HepG2 (cell line): Measurements from ENCODE around the gene CLDN15. TPM values are rescaled to one million over a fixed set of nuclear protein-coding genes. Genes with fewer than 3 reads are reported as not detected.
A peak's percentile ranks its signal among the peaks of the same experiment; 100 is the strongest.

Experiments
- ATAC-seq: fragments of 200-7000 bp; cut with Tn5 transposase; 3 replicates; pipeline ENCODE4 v1.9.1; 2020; ENCODE audit warnings: mild to moderate bottlenecking, moderate library complexity
- BruUV-seq: library from RNA; stranded (reverse); fragments of 400-500 nt; replicated peaks from 2 replicates; lab custom pipeline; 2021; lab: Mats Ljungman, UMichigan
- CTCF ChIA-PET: fragments of 300-600 bp; formaldehyde crosslinking; extraction: SDS; loops from one replicate; lab custom pipeline; 2021; ENCODE audit warnings: low total read pairs, inconsistent platforms, low intra/inter-chr PET ratio; lab: Yijun Ruan, JAX
- POLR2A ChIA-PET: fragments of 350-600 bp; sonication (Branson Sonifier 250); formaldehyde crosslinking; loops from one replicate; lab custom pipeline; 2020; ENCODE audit warnings: antibody characterized with exemption, inconsistent platforms; lab: Yijun Ruan, JAX
- DNase-seq: peaks from one replicate; pipeline ENCODE4 v3.0.0-alpha.2; 2015; ENCODE audit warnings: low spot score
- FAIRE-seq: peaks from 3 replicates; lab custom pipeline; 2011; peaks lifted over from hg19 to GRCh38; lab: Jason Lieb, UNC
- H2AFZ ChIP-seq: one replicate; pipeline ENCODE4 v1.6.1; 2011; ENCODE audit warnings: low read length, inconsistent platforms
- H3K27ac ChIP-seq: fragments of 300-600 bp; 3 replicates; pipeline ENCODE4 v1.8.0; 2011; ENCODE audit warnings: mixed run types, mild to moderate bottlenecking, mixed read lengths, low read length, inconsistent platforms; ENCODE audit not compliant: insufficient read depth; ENCODE audit errors: extremely low read length
- H3K27me3 ChIP-seq, 2 experiments: fragments of 200-600 bp in 1 of 2; 2 replicates in 1 of 2; 3 replicates in 1 of 2; pipeline versions ENCODE4 v1.6.0 to v1.8.0; 2011; ENCODE audit warnings: low read length in 2 of 2, mild to moderate bottlenecking in 2 of 2, moderate library complexity in 2 of 2, inconsistent platforms in 1 of 2; ENCODE audit not compliant: insufficient read depth in 2 of 2, control insufficient read depth in 1 of 2
- H3K36me3 ChIP-seq, 2 experiments: fragments of 200-600 bp in 1 of 2; replicated peaks in 1 of 2; 2 replicates in 1 of 2; 3 replicates in 1 of 2; pipeline versions ENCODE4 v1.5.1 to v1.8.0; 2011; ENCODE audit warnings: low read length in 2 of 2, inconsistent platforms in 1 of 2; ENCODE audit not compliant: insufficient read depth in 2 of 2, control insufficient read depth in 1 of 2
- H3K4me1 ChIP-seq: 2 replicates; pipeline ENCODE4 v1.5.1; 2012; ENCODE audit warnings: low read length, inconsistent platforms; ENCODE audit not compliant: insufficient read depth
- H3K4me2 ChIP-seq: 2 replicates; pipeline ENCODE4 v1.6.0; 2011; ENCODE audit warnings: low read depth, low read length, inconsistent platforms
- H3K4me3 ChIP-seq, 3 experiments: fragments of 200-600 bp in 1 of 3; sonication (generic), shearing (Covaris generic) in 1 of 3; replicated peaks in 1 of 3; 2 replicates each; pipeline ENCODE4 v1.5.1; 2011 to 2016; ENCODE audit warnings: low read length in 3 of 3, inconsistent platforms in 2 of 3, low read depth in 2 of 3, mild to moderate bottlenecking in 2 of 3, control low read depth in 1 of 3, mixed read lengths in 1 of 3; ENCODE audit not compliant: insufficient read depth in 1 of 3
- H3K79me2 ChIP-seq: one replicate; pipeline ENCODE4 v1.6.1; 2011; ENCODE audit warnings: low read length, inconsistent platforms; ENCODE audit not compliant: insufficient read depth
- H3K9ac ChIP-seq: 2 replicates; pipeline ENCODE4 v1.6.0; 2011; ENCODE audit warnings: mild to moderate bottlenecking, low read depth, low read length, inconsistent platforms; ENCODE audit not compliant: insufficient read depth
- H3K9me3 ChIP-seq: 2 replicates; pipeline ENCODE4 v1.5.1; 2012; ENCODE audit warnings: mild to moderate bottlenecking, low read length
- H4K20me1 ChIP-seq: 2 replicates; pipeline ENCODE4 v1.6.0; 2011; ENCODE audit warnings: inconsistent platforms, mild to moderate bottlenecking, low read length, moderate library complexity; ENCODE audit not compliant: insufficient read depth
- BHLHE40 ChIP-seq: IDR thresholded peaks from 2 replicates; pipeline ENCODE4 v1.6.1; 2011; ENCODE audit warnings: low read length, improper control_type of control experiment
- HNRNPH1 ChIP-seq: fragments of 200-400 bp; formaldehyde crosslinking; optimal IDR thresholded peaks from 2 replicates; pipeline ENCODE3; 2017; ENCODE audit warnings: mild to moderate bottlenecking, low read depth, low read length
- KLF9 ChIP-seq: IDR thresholded peaks from 2 replicates; pipeline ENCODE4 v1.6.1; 2016; ENCODE audit warnings: low read depth
- MAFK ChIP-seq, 2 experiments: IDR thresholded peaks in 1 of 2; conservative IDR thresholded peaks in 1 of 2; 2 replicates each; pipeline ENCODE4 v1.6.1; 2011; ENCODE audit warnings: improper control_type of control experiment in 2 of 2, low read length in 2 of 2
- NRL ChIP-seq: sonication (generic); formaldehyde crosslinking; IDR thresholded peaks from 2 replicates; pipeline ENCODE4 v1.5.0; 2020; ENCODE audit warnings: missing genetic modification reagents, mild to moderate bottlenecking, moderate library complexity, borderline replicate concordance
- PRPF4 ChIP-seq: fragments of 200-400 bp; formaldehyde crosslinking; IDR thresholded peaks from 2 replicates; pipeline ENCODE4 v1.6.1; 2016; ENCODE audit warnings: low read length, low read depth; ENCODE audit not compliant: poor library complexity, severe bottlenecking
- RNF2 ChIP-seq: fragments of 450-650 bp; conservative IDR thresholded peaks from 2 replicates; pipeline ENCODE4 v1.6.1; 2016; ENCODE audit warnings: low read depth
- ZNF253 ChIP-seq: sonication (generic); formaldehyde crosslinking; IDR thresholded peaks from 2 replicates; pipeline ENCODE4 v1.8.0; 2022; ENCODE audit warnings: mild to moderate bottlenecking, missing genetic modification reagents, borderline replicate concordance
- ZNF274 ChIP-seq: sonication (generic); formaldehyde crosslinking; IDR thresholded peaks from 2 replicates; pipeline ENCODE4 v1.5.1; 2020; ENCODE audit warnings: mild to moderate bottlenecking, missing genetic modification reagents
- ZNF446 ChIP-seq: sonication (generic); formaldehyde crosslinking; IDR thresholded peaks from 2 replicates; pipeline ENCODE4 v1.5.0; 2020; ENCODE audit warnings: mild to moderate bottlenecking, missing genetic modification reagents
- ZNF567 ChIP-seq: sonication (generic); formaldehyde crosslinking; IDR thresholded peaks from 2 replicates; pipeline ENCODE4 v1.8.1; 2023; ENCODE audit warnings: mild to moderate bottlenecking, missing genetic modification reagents, borderline replicate concordance
- WGBS: methylation state at CpG from one replicate; pipeline ENCODE4 v1.1.6; 2017; ENCODE audit warnings: low lambda C conversion rate; 5-methylcytosine and 5-hydroxymethylcytosine counted together
- in situ Hi-C: cut with HindIII; loops from 2 replicates; pipeline ENCODE4 v1.10.0; 2017; ENCODE audit warnings: low pct_unique_long_range_greater_than_20kb; ENCODE audit not compliant: extremely low pct_ligation_motif_present
- intact Hi-C: fragments of 100-400 bp; cut with micrococcal nuclease; formaldehyde crosslinking; loops from one replicate; pipeline ENCODE4 v1.10.0; 2022; ENCODE audit not compliant: unreplicated experiment
- polyA plus RNA-seq, 8 experiments: library from polyadenylated mRNA; depleted of rRNA in 3 of 8; stranded (reverse) in 7 of 8; unstranded in 1 of 8; fragments of >200 nt; fragmentation: Illumina TruSeq in 4 of 8; extraction: Trizol in 4 of 8; gene quantifications; 2 replicates each; pipeline versions ENCODE4 v1.2.1 to v1.2.3, GENCODE V29; 2011 to 2016; ENCODE audit warnings: low read depth in 4 of 8, missing spikeins in 1 of 8, mixed read lengths in 1 of 8; ENCODE audit not compliant: insufficient read depth in 1 of 8
- total RNA-seq, 5 experiments: library from RNA; depleted of rRNA; stranded (reverse); fragments of >200 nt; fragmentation: Illumina TruSeq; extraction: Trizol; gene quantifications; 2 replicates each; pipeline ENCODE4 v1.2.3, GENCODE V29; 2016; ENCODE audit warnings: low read depth in 1 of 5
- TF ChIP-seq, protein P1 (sequence below): sonication (generic); formaldehyde crosslinking; IDR thresholded peaks from 2 replicates; pipeline ENCODE4 v1.8.0; 2022; ENCODE audit warnings: missing genetic modification reagents, mild to moderate bottlenecking, borderline replicate concordance
- TF ChIP-seq, protein P2 (sequence below): sonication (generic); formaldehyde crosslinking; IDR thresholded peaks from 2 replicates; pipeline ENCODE4 v1.5.0; 2020; ENCODE audit warnings: mild to moderate bottlenecking, missing genetic modification reagents

Gene CLDN15
- total and polyA plus RNA-seq, 2 of the 13 experiments (the other 11 are each of a cell fraction or from before 2014, with no cell fraction given): 7.1 to 17.8 TPM

DNA sequence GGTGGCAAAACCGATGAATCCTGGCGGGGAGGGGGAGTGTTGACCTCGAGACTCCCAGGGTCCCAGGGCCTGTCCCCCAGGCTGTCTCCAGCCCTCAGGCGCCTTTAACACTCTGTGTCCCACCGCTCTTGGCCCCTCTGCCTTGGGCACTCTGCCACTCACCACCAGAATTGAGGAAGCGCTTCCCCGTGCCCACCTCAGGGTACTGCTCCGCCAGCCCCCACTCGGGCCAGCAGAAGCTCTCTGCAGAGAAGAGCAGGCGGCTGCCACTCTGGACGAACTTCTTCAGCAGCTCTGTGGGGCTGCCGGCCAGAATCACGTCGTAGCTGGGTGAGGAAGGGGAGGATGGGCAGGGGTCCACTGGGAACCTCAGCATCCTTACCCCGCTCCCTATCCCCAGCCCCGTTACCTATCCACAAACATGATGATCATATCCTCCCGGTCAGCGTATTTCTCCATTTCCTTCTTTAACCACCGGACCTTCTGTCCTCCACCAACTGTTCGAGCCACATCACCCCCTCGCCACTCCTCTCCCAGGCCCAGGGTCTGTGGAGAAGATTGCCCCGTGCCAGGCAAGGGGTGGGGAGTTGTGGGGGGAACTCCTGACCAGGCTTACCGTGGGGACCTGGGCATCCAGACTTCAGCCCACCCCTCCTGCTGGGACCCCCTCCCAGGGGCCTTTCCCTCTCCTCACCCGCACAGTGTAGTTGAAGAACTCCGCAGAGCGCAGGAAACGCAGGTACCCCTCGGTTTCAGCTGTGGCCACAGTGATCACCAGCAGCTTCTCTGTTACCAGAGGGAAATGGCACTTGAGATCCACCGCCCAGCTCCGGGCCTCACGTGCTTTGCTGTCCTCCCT lies 21.4 kb downstream of the CLDN15 start:
- no peak for TF ChIP-seq ZNF446
- TF ChIP-seq ZNF274: no peak
- TF ChIP-seq, protein P1, sequence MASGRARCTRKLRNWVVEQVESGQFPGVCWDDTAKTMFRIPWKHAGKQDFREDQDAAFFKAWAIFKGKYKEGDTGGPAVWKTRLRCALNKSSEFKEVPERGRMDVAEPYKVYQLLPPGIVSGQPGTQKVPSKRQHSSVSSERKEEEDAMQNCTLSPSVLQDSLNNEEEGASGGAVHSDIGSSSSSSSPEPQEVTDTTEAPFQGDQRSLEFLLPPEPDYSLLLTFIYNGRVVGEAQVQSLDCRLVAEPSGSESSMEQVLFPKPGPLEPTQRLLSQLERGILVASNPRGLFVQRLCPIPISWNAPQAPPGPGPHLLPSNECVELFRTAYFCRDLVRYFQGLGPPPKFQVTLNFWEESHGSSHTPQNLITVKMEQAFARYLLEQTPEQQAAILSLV (CRISPR knock-in tag): peak; percentile 40; the same call in 1 of the 2 replicates
- TF ChIP-seq ZNF253 (CRISPR knock-in tag): 0 out of 2 replicates have a peak, but pooled peaks have one; percentile 16
- TF ChIP-seq, protein P2, sequence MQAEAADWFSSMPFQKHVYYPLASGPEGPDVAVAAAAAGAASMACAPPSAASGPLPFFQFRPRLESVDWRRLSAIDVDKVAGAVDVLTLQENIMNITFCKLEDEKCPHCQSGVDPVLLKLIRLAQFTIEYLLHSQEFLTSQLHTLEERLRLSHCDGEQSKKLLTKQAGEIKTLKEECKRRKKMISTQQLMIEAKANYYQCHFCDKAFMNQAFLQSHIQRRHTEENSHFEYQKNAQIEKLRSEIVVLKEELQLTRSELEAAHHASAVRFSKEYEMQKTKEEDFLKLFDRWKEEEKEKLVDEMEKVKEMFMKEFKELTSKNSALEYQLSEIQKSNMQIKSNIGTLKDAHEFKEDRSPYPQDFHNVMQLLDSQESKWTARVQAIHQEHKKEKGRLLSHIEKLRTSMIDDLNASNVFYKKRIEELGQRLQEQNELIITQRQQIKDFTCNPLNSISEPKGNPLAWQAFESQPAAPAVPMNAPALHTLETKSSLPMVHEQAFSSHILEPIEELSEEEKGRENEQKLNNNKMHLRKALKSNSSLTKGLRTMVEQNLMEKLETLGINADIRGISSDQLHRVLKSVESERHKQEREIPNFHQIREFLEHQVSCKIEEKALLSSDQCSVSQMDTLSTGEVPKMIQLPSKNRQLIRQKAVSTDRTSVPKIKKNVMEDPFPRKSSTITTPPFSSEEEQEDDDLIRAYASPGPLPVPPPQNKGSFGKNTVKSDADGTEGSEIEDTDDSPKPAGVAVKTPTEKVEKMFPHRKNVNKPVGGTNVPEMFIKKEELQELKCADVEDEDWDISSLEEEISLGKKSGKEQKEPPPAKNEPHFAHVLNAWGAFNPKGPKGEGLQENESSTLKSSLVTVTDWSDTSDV: 0 out of 2 replicates have a peak, but pooled peaks have one; percentile 25
- no peak for TF ChIP-seq KLF9 (CRISPR knock-in tag)
- TF ChIP-seq BHLHE40: 0 out of 2 replicates have a peak, but pooled peaks have one; percentile 8
- peak; percentile 23 for TF ChIP-seq PRPF4
- peak; percentile 20 for TF ChIP-seq HNRNPH1
- peak; percentile 14; the same call in 1 of the 2 replicates for TF ChIP-seq ZNF567
- TF ChIP-seq NRL (CRISPR knock-in tag): 0 out of 2 replicates have a peak, but pooled peaks have one; percentile 1
- TF ChIP-seq RNF2: no peak
- TF ChIP-seq MAFK (conservative IDR thresholded peaks at IDR 0.05 in 1 of 2, IDR thresholded peaks at IDR 0.05 in 1 of 2; ENCODE audit: low read length in 2 of 2): 0 out of 4 replicates have a peak, but pooled peaks of 1 of the 2 experiments have one; percentile 26
- in situ Hi-C loops: no loop called here
- TSS peak; percentile 65 for BruUV-seq
- DNase-seq (no peak), ATAC-seq (no peak), FAIRE-seq (no peak)
- Histone ChIP-seq H3K4me3 (peak overlapping the region; percentile 82 to 95 (median 83)), H2AFZ (no peak overlapping the region), H3K27me3 (no peaks in the 10 kb centered on the region; a peak in 1 of 5 replicates), H3K4me2 (peak overlapping the region; percentile 91), H4K20me1 (no peaks in the 10 kb centered on the region), H3K4me1 (peaks cover 44% of the 10 kb centered on the region), H3K9ac (peak overlapping the region; percentile 86), H3K79me2 (peaks cover 29% of the 10 kb centered on the region), H3K9me3 (no peaks in the 10 kb centered on the region), H3K27ac (peak overlapping the region; percentile 84), H3K36me3 (peaks cover 5 to 14% of the 10 kb centered on the region in 2 experiments; a peak in 3 of 5 replicates)
- intact Hi-C loops: loop anchor here (2.0 kb wide), 1 partner anchor 15 kb away; the partner anchor contains the start of gene MOGAT3
- ChIA-PET CTCF (interaction anchor here (1.3 kb wide), 1 partner anchor 28 kb away, joined by 5 read pairs; the partner anchor contains the start of gene FIS1), POLR2A (interaction anchor here (1.0 to 11.2 kb wide), 7 partner anchors 12 to 341 kb away, joined by 3 to 202 read pairs (median 8); partner anchors contain the start of genes CLDN15, FIS1, MOGAT3 and SRRT)
- 65% methylated on average over 25 of the region's 31 CpGs for WGBS
